COR-L47 (cell line): ENCODE data around the gene UBA1.

Experiments
- DNase-seq: peaks from one replicate; lab custom pipeline; 2025; lab: John Stamatoyannopoulos, UW

Gene UBA1

GRCh38 chrX:47187106-47187677, 6.4 kb upstream of the UBA1 start:
- DNase-seq, result no peak

DNA sequence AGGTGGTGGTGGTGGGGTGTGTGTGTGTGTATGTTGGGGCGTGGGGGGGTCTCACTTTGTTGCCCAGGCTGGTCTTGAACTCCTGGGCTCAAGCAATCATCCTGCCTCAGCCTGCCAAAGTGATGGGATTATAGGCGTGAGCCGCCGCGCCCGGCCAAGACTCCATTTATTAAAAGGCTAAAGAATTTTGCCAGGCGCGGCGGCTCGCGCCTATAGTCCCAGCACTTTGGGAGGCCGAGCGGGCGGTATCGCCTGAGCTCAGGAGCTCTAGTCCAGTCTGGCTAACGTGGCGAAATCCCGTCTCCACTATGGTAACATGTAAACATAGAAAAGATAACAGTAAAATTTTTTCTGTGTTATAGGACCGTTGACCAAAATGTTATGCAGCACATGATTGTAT, 3.7 kb upstream of the UBA1 start:
- DNase-seq, result no peak

DNA sequence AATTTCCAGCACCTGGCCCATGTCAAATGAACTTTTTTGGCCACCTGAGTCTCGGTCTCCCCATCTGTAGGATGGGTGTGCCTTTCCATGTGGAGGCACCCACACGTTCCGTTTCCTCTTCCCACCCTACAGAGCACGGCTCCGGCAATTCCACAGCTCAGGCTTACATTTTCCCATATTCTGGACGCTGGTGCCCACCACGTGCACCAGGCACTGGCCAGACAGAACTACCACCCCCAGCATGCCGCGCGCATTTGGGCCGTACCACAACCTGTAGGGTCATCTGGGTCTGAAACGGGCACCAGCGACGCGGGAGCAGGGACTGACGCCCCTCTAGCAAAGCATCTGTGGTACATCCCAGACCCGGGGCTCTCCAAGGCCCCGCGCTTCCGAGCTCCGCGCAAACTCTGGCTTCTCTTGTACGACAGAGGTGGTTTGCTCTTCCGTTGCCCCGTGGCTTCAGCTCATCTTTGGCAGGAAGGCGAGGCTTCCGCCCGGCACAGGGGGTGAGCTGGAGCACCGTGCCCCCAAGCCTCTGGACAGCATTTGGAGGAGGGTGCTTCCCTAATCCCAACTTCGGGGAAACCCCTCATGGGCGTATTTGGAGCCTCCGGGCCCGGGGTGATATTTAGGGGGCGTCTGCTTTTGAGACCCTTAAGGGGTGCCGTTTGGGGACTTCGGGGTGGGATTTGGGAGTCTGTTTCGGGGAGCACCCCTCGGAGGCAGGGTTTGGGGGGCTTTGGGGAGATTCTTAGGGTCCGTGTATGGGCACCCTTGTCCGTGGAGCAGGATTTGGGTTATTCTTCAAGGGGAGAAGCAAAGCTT, 3.0 kb upstream of the UBA1 start:
- DNase-seq, result peak; percentile 88

GRCh38 chrX:47191331-47191730, 2.3 kb upstream of the UBA1 start:
- DNase-seq, result peak; percentile 46

GRCh38 chrX:47191806-47192401, 1.7 kb upstream of the UBA1 start:
- DNase-seq, result no peak

- DNase-seq, result no peak
These were observed 662 bp downstream of the UBA1 start for GRCh38 chrX:47194194-47194787.

DNA sequence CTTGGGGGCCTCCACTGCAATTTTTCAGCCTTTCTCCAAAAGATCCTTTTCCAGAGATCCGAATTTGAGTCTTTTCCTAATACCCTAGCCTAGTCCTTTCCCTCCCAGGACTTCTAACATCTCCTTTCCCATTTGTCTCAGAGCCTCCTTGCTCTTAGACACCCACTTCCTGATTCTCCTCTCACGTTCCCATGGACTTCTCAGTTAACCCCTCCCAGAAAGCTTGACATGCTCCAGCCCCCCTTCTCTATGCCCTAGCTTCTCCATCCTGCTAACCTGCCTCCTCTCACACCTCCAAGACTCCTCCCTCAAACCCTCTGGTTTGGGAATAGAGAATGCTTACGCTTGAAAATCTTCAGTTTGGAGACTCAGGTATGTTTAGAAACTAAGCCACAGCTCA, 2.5 kb downstream of the UBA1 start:
- DNase-seq, result no peak

- no peak for DNase-seq
These were observed 3.9 kb downstream of the UBA1 start for GRCh38 chrX:47197526-47197925.

DNA sequence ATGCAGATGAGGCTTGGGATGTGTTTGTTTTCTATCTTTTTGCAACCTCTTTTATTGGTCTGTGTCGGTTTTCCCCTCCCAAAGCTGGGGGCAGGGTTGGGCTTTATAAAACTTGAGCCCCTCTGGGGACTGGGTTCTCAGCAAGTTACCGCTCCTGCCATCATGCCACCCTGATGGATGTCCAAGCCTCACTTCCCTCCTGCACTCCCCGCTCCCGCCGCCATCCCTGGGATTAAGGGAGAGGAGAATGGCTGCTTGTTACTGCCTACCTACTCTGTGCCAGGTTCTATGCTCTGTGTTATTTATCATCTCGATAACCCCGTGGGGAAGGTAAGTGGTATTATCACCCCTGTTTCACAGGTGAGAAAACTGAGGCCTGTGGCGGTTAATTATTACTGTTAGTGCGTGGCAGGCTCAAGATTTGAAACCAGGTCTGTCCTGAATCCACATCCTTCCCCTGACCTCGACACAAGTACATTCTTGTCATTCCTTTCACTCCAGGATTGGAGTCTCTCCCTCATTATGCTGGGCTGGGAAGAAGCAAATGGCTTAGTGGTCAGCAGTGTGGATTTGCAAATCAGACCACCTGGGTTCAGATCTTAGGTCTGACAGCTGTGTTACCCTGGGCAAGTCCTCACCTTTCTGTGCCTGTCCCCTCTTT, 4.5 kb downstream of the UBA1 start:
- no peak for DNase-seq

DNA sequence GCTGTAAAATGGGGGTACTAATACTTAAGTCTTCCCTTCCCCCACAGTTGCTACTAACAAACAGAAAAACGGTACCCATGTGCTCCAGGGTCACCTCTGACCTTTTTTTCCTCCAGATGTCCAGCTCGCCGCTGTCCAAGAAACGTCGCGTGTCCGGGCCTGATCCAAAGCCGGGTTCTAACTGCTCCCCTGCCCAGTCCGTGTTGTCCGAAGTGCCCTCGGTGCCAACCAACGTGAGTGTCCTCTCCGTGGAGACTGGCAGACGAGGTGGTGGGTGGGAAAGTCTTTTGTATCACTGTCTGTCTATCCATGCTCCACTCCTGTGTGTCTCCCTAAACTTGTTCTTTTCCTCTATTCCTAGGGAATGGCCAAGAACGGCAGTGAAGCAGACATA, 5.1 kb downstream of the UBA1 start:
- DNase-seq, result no peak

DNA sequence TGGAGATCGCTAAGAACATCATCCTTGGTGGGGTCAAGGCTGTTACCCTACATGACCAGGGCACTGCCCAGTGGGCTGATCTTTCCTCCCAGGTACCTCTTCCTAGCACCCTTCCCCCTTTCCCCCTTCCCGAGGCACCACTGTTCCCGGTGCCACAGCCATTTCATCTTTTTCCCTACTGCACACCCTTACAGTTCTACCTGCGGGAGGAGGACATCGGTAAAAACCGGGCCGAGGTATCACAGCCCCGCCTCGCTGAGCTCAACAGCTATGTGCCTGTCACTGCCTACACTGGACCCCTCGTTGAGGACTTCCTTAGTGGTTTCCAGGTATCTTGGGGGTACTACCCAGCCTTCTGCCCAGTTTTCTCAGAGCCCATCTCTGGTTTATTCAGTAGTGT, 5.7 kb downstream of the UBA1 start:
- DNase-seq, result no peak

DNA sequence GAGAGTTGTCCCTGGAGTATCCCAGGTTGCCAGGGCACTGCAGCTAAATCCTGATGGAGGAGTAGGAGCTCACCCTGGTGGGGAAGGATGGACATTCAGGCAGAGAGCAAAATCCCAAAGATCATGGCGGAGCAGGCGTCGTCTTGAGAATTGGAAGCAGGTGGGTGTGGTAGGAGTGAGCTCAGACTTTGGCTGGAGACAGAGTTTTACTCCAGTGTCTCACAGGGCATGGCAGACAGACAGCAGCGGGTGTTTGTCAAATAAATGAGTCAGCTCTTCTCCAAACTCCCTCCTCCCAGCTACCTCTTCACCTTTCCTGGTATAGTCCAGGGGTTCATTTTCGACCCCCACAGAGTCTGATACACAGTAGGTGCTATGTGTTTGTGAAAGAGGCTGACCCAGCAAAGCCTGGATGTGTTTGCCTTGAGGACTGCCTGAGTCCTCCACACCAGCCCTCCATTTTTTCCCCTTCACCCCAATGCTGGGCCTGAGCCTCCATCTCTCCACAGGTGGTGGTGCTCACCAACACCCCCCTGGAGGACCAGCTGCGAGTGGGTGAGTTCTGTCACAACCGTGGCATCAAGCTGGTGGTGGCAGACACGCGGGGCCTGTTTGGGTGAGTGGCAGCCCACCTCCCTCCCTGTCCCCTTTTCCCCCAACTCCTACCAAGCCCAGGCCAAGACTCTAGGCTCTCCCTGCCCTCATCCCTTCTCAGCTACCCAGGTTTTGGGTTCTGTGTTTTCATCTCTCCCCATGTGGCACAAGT, 6.9 kb downstream of the UBA1 start:
- no peak for DNase-seq

DNA sequence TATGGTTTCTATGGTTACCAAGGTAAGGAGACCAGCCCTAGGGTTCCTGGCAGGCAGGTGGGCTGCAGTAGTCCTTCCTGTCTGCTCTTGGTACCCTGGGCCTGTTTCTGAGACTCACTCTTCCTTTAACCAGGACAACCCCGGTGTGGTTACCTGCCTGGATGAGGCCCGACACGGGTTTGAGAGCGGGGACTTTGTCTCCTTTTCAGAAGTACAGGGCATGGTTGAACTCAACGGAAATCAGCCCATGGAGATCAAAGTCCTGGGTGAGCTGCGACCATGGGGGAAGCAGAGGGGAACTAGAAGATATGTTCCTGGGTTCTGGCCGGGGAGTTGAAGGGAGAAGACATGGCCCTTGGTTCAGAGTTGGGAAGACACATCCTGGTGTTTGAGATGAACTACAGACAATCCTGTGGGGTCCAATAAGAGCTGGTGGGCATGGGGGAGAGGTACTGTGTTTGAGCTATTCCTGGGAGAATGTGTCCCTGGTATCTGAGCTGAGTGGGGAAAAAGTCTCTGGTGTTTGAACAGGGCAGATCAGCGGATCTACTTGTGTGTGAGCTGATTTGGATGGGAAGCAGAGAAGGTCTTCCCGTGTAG, 7.8 kb downstream of the UBA1 start:
- DNase-seq, result no peak

DNA sequence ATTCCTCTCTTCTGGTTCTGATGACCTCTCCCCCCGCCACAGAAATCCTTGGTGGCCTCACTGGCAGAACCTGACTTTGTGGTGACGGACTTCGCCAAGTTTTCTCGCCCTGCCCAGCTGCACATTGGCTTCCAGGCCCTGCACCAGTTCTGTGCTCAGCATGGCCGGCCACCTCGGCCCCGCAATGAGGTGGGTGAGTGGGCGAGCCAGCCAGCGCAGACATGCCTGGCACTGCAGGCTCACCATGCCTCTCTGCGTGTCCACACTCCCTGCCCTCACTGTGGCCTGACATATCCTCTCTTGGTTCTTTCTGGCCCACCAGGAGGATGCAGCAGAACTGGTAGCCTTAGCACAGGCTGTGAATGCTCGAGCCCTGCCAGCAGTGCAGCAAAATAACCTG, 8.7 kb downstream of the UBA1 start:
- no peak for DNase-seq

GRCh38 chrX:47202877-47203276, 9.2 kb downstream of the UBA1 start:
- DNase-seq, result no peak

DNA sequence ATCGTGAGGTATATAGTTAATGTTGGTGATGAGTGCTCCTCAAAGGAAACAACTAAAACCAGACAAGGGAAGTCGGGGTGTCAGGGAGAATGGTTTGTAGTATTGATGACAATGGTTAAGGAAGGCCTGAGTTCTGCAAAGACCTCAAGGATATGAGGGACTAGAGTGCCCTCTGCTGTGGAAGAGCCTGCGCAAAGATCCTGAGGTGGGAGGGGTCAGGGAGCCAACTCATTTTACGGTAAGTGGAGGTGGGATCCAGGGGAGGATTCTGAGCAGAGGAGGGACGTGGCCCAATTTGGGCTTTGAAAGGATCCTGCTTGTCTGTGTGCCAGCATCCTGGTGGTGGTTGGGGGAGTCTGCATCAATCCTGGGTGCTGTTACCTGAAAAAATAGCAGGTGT, 11.3 kb downstream of the UBA1 start:
- DNase-seq, result no peak

DNA sequence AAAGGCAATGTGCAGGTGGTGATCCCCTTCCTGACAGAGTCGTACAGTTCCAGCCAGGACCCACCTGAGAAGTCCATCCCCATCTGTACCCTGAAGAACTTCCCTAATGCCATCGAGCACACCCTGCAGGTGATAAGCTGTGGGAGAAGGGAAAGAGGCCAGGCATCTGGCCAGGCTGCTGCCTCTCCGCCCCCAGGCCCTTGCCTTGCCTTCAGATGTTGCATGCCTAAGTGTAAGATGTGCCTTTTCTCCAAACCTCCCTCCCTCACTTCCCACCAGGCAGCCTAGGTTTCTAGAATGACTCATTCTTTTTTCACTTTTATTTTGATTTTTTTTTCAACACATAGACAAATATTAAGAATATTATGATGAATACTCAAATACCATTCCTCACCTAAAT, 12.7 kb downstream of the UBA1 start:
- DNase-seq, result no peak

DNA sequence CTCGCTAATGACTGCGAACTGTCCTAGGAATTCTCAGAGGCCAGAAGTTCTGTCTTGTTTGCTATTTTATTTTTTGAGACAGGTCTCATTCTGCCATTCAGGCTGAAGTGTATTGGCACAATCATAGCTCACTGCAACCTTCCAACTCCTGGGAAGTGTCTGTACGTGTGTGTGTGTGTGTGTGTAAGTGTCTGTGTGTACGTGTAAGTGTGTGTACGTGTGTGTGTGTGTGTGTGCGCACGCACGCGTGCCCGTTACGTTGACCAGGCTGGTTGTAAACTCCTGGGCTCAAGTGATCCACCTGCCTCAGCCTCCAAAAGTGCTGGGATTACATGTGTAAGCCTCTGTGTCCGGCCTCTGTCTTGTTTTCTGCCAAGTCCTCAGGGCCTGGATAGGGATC, 14.5 kb downstream of the UBA1 start:
- no peak for DNase-seq

DNA sequence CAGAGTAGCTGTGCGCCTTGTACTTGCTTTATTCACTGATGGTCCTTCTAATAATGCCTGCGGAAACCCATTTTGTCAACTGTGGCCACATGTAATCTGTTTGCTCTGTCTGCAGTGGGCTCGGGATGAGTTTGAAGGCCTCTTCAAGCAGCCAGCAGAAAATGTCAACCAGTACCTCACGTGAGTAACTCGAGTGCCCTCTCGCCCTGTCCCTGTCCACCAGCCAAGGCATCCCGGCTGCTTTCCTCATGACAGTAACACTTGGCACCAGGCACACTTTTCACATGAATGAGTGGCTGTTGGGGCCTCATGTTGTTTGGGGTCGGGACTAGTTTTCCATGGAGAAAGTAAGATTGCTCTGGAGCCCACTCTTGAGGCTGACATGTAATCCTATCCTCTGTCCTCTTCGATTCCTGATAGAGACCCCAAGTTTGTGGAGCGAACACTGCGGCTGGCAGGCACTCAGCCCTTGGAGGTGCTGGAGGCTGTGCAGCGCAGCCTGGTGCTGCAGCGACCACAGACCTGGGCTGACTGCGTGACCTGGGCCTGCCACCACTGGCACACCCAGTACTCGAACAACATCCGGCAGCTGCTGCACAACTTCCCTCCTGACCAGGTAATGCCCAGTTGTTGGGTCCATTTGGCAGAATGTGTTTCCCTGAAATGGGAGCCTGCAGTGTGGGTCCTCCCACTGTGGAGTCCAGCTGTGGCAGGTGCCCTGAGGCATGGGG, 16.0 kb downstream of the UBA1 start:
- DNase-seq, result no peak

DNA sequence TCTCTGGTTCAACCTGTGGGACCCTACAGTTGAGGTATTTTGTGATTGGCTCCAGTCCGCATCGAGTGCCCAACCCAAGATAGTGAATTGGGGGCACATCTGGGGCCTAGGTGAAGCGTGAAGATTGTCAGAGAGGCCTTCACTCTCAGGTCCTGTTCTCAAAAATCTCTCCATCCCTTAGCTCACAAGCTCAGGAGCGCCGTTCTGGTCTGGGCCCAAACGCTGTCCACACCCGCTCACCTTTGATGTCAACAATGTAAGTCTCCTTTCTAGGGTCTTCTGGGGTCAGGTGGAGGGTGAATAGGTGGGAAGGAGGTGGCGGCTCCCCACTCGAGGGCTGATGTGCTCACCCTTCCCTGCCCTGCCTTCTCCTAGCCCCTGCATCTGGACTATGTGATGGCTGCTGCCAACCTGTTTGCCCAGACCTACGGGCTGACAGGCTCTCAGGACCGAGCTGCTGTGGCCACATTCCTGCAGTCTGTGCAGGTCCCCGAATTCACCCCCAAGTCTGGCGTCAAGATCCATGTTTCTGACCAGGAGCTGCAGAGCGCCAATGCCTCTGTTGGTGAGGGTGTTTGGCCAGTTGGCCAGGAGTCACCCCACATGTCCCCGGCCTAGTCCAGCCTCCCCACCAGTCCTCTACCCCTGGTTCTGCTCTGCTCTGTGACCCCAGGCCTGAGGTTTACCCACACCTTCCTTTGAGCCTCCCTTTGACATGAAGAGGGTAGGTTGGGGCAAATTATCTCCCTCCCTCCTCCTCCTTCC, 17.2 kb downstream of the UBA1 start:
- no peak for DNase-seq
